K562 (cell line): ENCODE data around the gene MTHFS. TPM values are rescaled to one million over a fixed set of nuclear protein-coding genes. Genes with fewer than 3 reads are reported as not detected.

ENCODE experiments used
- ATF2 ChIP-seq: sonication (generic); formaldehyde crosslinking; IDR thresholded peaks from 2 replicates; pipeline ENCODE4 v1.8.1; 2022; ENCODE audit warnings: missing genetic modification reagents
- BRCA1 ChIP-seq, 2 experiments: fragments of 450-650 bp in 1 of 2; sonication (generic) in 1 of 2; formaldehyde crosslinking in 1 of 2; IDR thresholded peaks; 2 replicates each; pipeline versions ENCODE4 v1.5.0 to v1.6.1; 2017 to 2020; ENCODE audit warnings: mild to moderate bottlenecking in 1 of 2, missing genetic modification reagents in 1 of 2
- FOXM1 ChIP-seq, 2 experiments: fragments of 450-650 bp in 1 of 2; sonication (generic) in 1 of 2; formaldehyde crosslinking in 1 of 2; IDR thresholded peaks; 2 replicates each; pipeline versions ENCODE4 v1.6.1 to v1.9.0; 2017 to 2022; ENCODE audit warnings: low read depth in 2 of 2, mild to moderate bottlenecking in 2 of 2, missing genetic modification reagents in 1 of 2, moderate library complexity in 1 of 2
- L3MBTL2 ChIP-seq: fragments of 450-650 bp; IDR thresholded peaks from 2 replicates; pipeline ENCODE4 v1.6.1; 2016; ENCODE audit warnings: mild to moderate bottlenecking, moderate library complexity
- NCOR1 ChIP-seq: fragments of 450-650 bp; IDR thresholded peaks from 2 replicates; pipeline ENCODE4 v1.6.1; 2016; ENCODE audit warnings: mild to moderate bottlenecking, moderate library complexity
- NUFIP1 ChIP-seq: fragments of 450-650 bp; IDR thresholded peaks from 2 replicates; pipeline ENCODE4 v1.6.1; 2018; ENCODE audit not compliant: partially characterized antibody
- POLR2H ChIP-seq: IDR thresholded peaks from 2 replicates; pipeline ENCODE4 v1.6.1; 2016; ENCODE audit warnings: missing genetic modification characterization, low read depth, mild to moderate bottlenecking, control low read depth, missing compliant biosample characterization, moderate library complexity
- RBM17 ChIP-seq: fragments of 200-400 bp; formaldehyde crosslinking; IDR thresholded peaks from 2 replicates; pipeline ENCODE4 v1.6.1; 2017; ENCODE audit warnings: low read depth, mild to moderate bottlenecking, low read length, borderline replicate concordance
- SMAD3 ChIP-seq: fragments of 450-650 bp; formaldehyde crosslinking; conservative IDR thresholded peaks from 2 replicates; pipeline ENCODE4 v1.4.0; 2020; ENCODE audit warnings: mild to moderate bottlenecking
- USF1 ChIP-seq: sonication (generic); formaldehyde crosslinking; IDR thresholded peaks from 2 replicates; pipeline ENCODE4 v1.9.0; 2022; ENCODE audit warnings: mild to moderate bottlenecking, missing genetic modification reagents
- ZNF121 ChIP-seq: sonication (generic); formaldehyde crosslinking; conservative IDR thresholded peaks from 2 replicates; pipeline ENCODE4 v1.8.0; 2022; ENCODE audit warnings: missing genetic modification reagents
- ZNF175 ChIP-seq: fragments of 200-800 bp; sonication (Bioruptor generic); IDR thresholded peaks from 2 replicates; pipeline ENCODE4 v1.6.1; 2016; ENCODE audit warnings: low read depth, mild to moderate bottlenecking, missing genetic modification characterization, missing compliant biosample characterization
- ZNF197 ChIP-seq: fragments of 200-800 bp; sonication (Bioruptor generic); IDR thresholded peaks from 2 replicates; pipeline ENCODE4 v1.6.1; 2016; ENCODE audit warnings: low read depth, missing genetic modification characterization, missing compliant biosample characterization
- ZNF318 ChIP-seq, 2 experiments: fragments of 450-650 bp; IDR thresholded peaks; 2 replicates each; pipeline ENCODE4 v1.6.1; 2016; ENCODE audit warnings: mild to moderate bottlenecking in 2 of 2, borderline replicate concordance in 1 of 2, low read depth in 1 of 2, moderate library complexity in 1 of 2
- polyA plus RNA-seq, 8 experiments: library from polyadenylated mRNA; depleted of rRNA in 4 of 8; stranded (reverse) in 5 of 8; unstranded in 3 of 8; fragments of >200 nt; fragmentation: Nextera tagmentation in 2 of 8; fragmentation: Illumina TruSeq in 1 of 8; extraction: Ambion mirVana in 2 of 8; extraction: Trizol in 1 of 8; gene quantifications; 2 replicates each; pipeline versions ENCODE4 v1.2.1 to v1.2.3, GENCODE V29; 2011 to 2014; ENCODE audit warnings: inconsistent platforms in 1 of 8, missing spikeins in 1 of 8
- total RNA-seq, 7 experiments: library from RNA; depleted of rRNA in 6 of 7; stranded (reverse); fragments of >200 nt in 6 of 7; fragmentation: Illumina TruSeq in 2 of 7; extraction: Trizol in 2 of 7; gene quantifications; 2 replicates each; pipeline versions ENCODE4 v1.2.1 to v1.2.3, GENCODE V29; 2011 to 2021; ENCODE audit warnings: low replicate concordance in 1 of 7
- TF ChIP-seq, protein P1 (sequence below): fragments of 450-650 bp; IDR thresholded peaks from 2 replicates; pipeline ENCODE4 v1.6.1; 2018; ENCODE audit warnings: mild to moderate bottlenecking, low read depth; ENCODE audit not compliant: partially characterized antibody

MTHFS gene
- total and polyA plus RNA-seq, 9 of the 15 experiments (the other 6 are each of a cell fraction or from before 2014, with no cell fraction given): 17.8 to 79.3 (median 41.7) TPM

GRCh38 chr15:79923079-79923514 is 26.3 kb upstream of the MTHFS start (continued):
- TF ChIP-seq ZNF318 (IDR thresholded peaks at IDR 0.05; ENCODE audit: borderline replicate concordance in 1 of 2, low read depth in 1 of 2): no peak
- no peak for TF ChIP-seq L3MBTL2
- TF ChIP-seq ZNF175: no peak
- TF ChIP-seq ZNF197 (CRISPR knock-in tag): no peak
- TF ChIP-seq FOXM1 (IDR thresholded peaks at IDR 0.05; ENCODE audit: low read depth): no peak
- no peak for TF ChIP-seq FOXM1 (CRISPR knock-in tag; IDR thresholded peaks at IDR 0.05; ENCODE audit: low read depth)
- TF ChIP-seq RBM17: no peak
- TF ChIP-seq, protein P1, sequence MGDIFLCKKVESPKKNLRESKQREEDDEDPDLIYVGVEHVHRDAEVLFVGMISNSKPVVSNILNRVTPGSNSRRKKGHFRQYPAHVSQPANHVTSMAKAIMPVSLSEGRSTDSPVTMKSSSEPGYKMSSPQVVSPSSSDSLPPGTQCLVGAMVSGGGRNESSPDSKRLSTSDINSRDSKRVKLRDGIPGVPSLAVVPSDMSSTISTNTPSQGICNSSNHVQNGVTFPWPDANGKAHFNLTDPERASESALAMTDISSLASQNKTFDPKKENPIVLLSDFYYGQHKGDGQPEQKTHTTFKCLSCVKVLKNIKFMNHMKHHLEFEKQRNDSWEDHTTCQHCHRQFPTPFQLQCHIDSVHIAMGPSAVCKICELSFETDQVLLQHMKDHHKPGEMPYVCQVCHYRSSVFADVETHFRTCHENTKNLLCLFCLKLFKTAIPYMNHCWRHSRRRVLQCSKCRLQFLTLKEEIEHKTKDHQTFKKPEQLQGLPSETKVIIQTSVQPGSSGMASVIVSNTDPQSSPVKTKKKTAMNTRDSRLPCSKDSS: no peak
- no peak for TF ChIP-seq NCOR1
- TF ChIP-seq USF1: no peak
- TF ChIP-seq BRCA1 (IDR thresholded peaks at IDR 0.05): no peak
- TF ChIP-seq BRCA1 (CRISPR knock-in tag; IDR thresholded peaks at IDR 0.05): no peak
- no peak for TF ChIP-seq NUFIP1
- TF ChIP-seq SMAD3: no peak
- no peak for TF ChIP-seq ATF2 (CRISPR knock-in tag)
- TF ChIP-seq POLR2H (tag): no peak
- 0 out of 2 replicates have a peak, but pooled peaks have one; percentile 10 for TF ChIP-seq ZNF121 (CRISPR knock-in tag)
